AG10803 (cell line): ENCODE measurements around the gene RXRB.

Experiments
- DNase-seq: peaks from one replicate; pipeline ENCODE4 v3.0.0; 2010; ENCODE audit warnings: low read depth
- H3K4me3 ChIP-seq: 2 replicates; pipeline ENCODE4 v1.5.1; 2011; ENCODE audit warnings: mild to moderate bottlenecking, low read length, control low read depth
- CTCF ChIP-seq: conservative IDR thresholded peaks from 2 replicates; pipeline ENCODE4 v1.5.1; 2011; ENCODE audit warnings: mild to moderate bottlenecking, low read length, control low read depth, inconsistent platforms

Gene RXRB

GRCh38 chr6:33211136-33211535 lies 10.7 kb upstream of the RXRB start:
- TF ChIP-seq CTCF: no peak

GRCh38 chr6:33209856-33210255 lies 9.4 kb upstream of the RXRB start:
- TF ChIP-seq CTCF: no peak
- no peak for DNase-seq
- no peak overlapping the region for H3K4me3 ChIP-seq

More at GRCh38 chr6:33211136-33211535, 10.7 kb upstream of the RXRB start:
- no peak for DNase-seq
- H3K4me3 ChIP-seq: no peak overlapping the region

- peak within 1 kb of the TSS; percentile 89 for H3K4me3 ChIP-seq
- TF ChIP-seq CTCF: no peak
- DNase-seq: peak; percentile 76
These were observed 7.9 kb upstream of the RXRB start, which contains the start of gene RING1 for GRCh38 chr6:33208091-33208967. TSS of gene RING1 (plus strand) at chr6:33208500. CDS start at chr6:33208823, 323 bp downstream.

GRCh38 chr6:33207552-33208090 lies 7.2 kb upstream of the RXRB start:
- DNase-seq: peak; percentile 53
- TF ChIP-seq CTCF: no peak
- H3K4me3 ChIP-seq: peak overlapping the region; percentile 89

- peak overlapping the region; percentile 89 for H3K4me3 ChIP-seq
- TF ChIP-seq CTCF: no peak
- DNase-seq: peak; percentile 61
These were observed 6.5 kb upstream of the RXRB start for GRCh38 chr6:33206864-33207551.

GRCh38 chr6:33206027-33206863 lies 5.8 kb upstream of the RXRB start:
- DNase-seq: peak; percentile 52
- H3K4me3 ChIP-seq: no peak overlapping the region
- no peak for TF ChIP-seq CTCF
